Gastrocnemius medialis (tissue), 4 donors: ENCODE measurements around the gene PITX2.

ENCODE experiments used
- POLR2A ChIP-seq, 2 donors: fragments of 450-650 bp; IDR thresholded peaks; one replicate each; pipeline ENCODE4 v1.6.1; 2017; ENCODE audit warnings: antibody characterized with exemption in 2 of 2, mild to moderate bottlenecking in 2 of 2, moderate library complexity in 2 of 2
- TF ChIP-seq, protein P1 (sequence below), 5 experiments: fragments of 450-650 bp in 3 of 5; fragments of 200-600 bp in 2 of 5; sonication (generic) in 2 of 5; IDR thresholded peaks in 4 of 5; conservative IDR thresholded peaks in 1 of 5; 1 replicate in 4 of 5; 2 replicates in 1 of 5; pipeline ENCODE4 v1.5.1; 2016 to 2019; ENCODE audit warnings: antibody characterized with exemption in 5 of 5, mild to moderate bottlenecking in 3 of 5, moderate library complexity in 3 of 5

DNA sequence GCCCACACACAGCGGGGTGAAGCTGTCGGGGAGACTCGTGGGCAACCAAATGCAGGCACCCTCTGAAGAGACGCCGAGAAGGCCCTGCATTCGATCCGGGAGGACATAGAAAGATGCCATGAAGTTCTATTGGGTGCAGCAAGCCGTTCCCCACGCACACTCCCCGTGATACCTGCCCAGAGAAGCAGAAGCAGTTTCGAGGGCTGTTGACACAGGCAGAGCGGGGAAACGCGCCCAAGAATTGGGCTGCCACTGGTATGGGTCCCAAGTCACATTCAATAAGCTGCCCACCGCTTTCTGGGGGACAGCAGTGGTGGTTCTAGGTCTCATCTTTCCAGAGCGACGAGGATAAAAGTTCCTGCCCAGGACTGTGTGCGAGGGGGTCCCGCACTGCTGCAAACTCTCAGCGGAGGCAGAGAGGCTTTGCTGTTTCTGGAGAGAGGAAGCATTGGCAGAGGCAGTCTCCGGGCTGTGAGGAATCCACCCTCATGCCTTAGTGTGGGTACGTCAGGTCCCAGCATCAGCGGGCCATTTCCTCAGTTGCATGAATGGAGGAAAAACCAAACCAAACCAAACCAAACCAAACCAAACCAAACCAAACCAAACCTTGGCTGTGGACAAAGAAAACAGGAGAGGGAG lies 10.1 kb downstream of the PITX2 start:
- TF ChIP-seq POLR2A (IDR thresholded peaks at IDR 0.05) = no peak
- TF ChIP-seq, protein P1, sequence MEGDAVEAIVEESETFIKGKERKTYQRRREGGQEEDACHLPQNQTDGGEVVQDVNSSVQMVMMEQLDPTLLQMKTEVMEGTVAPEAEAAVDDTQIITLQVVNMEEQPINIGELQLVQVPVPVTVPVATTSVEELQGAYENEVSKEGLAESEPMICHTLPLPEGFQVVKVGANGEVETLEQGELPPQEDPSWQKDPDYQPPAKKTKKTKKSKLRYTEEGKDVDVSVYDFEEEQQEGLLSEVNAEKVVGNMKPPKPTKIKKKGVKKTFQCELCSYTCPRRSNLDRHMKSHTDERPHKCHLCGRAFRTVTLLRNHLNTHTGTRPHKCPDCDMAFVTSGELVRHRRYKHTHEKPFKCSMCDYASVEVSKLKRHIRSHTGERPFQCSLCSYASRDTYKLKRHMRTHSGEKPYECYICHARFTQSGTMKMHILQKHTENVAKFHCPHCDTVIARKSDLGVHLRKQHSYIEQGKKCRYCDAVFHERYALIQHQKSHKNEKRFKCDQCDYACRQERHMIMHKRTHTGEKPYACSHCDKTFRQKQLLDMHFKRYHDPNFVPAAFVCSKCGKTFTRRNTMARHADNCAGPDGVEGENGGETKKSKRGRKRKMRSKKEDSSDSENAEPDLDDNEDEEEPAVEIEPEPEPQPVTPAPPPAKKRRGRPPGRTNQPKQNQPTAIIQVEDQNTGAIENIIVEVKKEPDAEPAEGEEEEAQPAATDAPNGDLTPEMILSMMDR (IDR thresholded peaks at IDR 0.05 in 4 of 5, conservative IDR thresholded peaks at IDR 0.05 in 1 of 5) = no peak
